Measurements from ENCODE around the gene KRTAP5-4. TPM values are rescaled to one million over a fixed set of nuclear protein-coding genes. Genes with fewer than 3 reads are reported as not detected.
"Not testable (repeated sequence)": the region's sequence is repeated elsewhere in the genome, so short reads cannot be mapped to it uniquely, and the experiment has no call there.

KRTAP5-4 gene
- total and polyA plus RNA-seq, 7 donors: not detected

GRCh38 chr11:1650918-1651262 is 29.0 kb upstream of the KRTAP5-4 start:
- Histone ChIP-seq H3K36me3 (no peaks in the 10 kb centered on the region), H3K4me3 (no peak overlapping the region), H3K27ac (no peak overlapping the region), H3K27me3 (peaks cover 0 to 21% (median 0%) of the 10 kb centered on the region in 3 donors), H3K4me1 (peaks cover 0 to 5% (median 4%) of the 10 kb centered on the region in 4 donors), H3K9me3 (no peaks in the 10 kb centered on the region)
- TF ChIP-seq POLR2A (IDR thresholded peaks at IDR 0.05): no peak
- no peak for TF ChIP-seq POLR2AphosphoS5 (IDR thresholded peaks at IDR 0.05)
- TF ChIP-seq EP300 (IDR thresholded peaks at IDR 0.05): no peak
- TF ChIP-seq CTCF (IDR thresholded peaks at IDR 0.05): no peak
- intact Hi-C loops (cut with DNase I): loop anchor here (5.0 kb wide), 1 partner anchor 501 kb away; no protein-coding TSS in a partner anchor
- 83 to 88% methylated on average over 5 of the region's 5 CpGs for WGBS, 2 donors
- DNase-seq: no peak

GRCh38 chr11:1650034-1650917 is 28.3 kb upstream of the KRTAP5-4 start:
- 80 to 86% methylated on average over 15 of the region's 15 CpGs for WGBS, 2 donors
- intact Hi-C loops (cut with DNase I): loop anchor here (5.0 kb wide), 1 partner anchor 502 kb away; no protein-coding TSS in a partner anchor
- H3K27ac ChIP-seq: no peak overlapping the region

GRCh38 chr11:1648653-1649420 is 26.9 kb upstream of the KRTAP5-4 start:
- intact Hi-C loops (cut with DNase I): no loop called here
- Histone ChIP-seq H3K4me3 (no peak overlapping the region), H3K4me1 (peaks cover 0 to 5% (median 4%) of the 10 kb centered on the region in 4 donors), H3K9me3 (no peaks in the 10 kb centered on the region), H3K27me3 (peaks cover 0 to 7% (median 0%) of the 10 kb centered on the region in 3 donors), H3K27ac (no peak overlapping the region), H3K36me3 (no peaks in the 10 kb centered on the region)
- 86 to 88% methylated on average over 28 of the region's 28 CpGs for WGBS, 2 donors
- no peak for DNase-seq
- TF ChIP-seq POLR2AphosphoS5 (IDR thresholded peaks at IDR 0.05): no peak
- no peak for TF ChIP-seq POLR2A (IDR thresholded peaks at IDR 0.05)
- TF ChIP-seq CTCF (IDR thresholded peaks at IDR 0.05): no peak
- TF ChIP-seq EP300 (IDR thresholded peaks at IDR 0.05): no peak

More at GRCh38 chr11:1650034-1650917, 28.3 kb upstream of the KRTAP5-4 start:
- H3K9me3 ChIP-seq: no peaks in the 10 kb centered on the region
- H3K36me3 ChIP-seq: no peaks in the 10 kb centered on the region
- H3K4me1 ChIP-seq: peaks cover 0 to 5% (median 4%) of the 10 kb centered on the region in 4 donors
- DNase-seq: peak; percentile 38
- no peak overlapping the region for H3K4me3 ChIP-seq
- peaks cover 0 to 16% (median 0%) of the 10 kb centered on the region in 3 donors for H3K27me3 ChIP-seq
- TF ChIP-seq POLR2A (IDR thresholded peaks at IDR 0.05): no peak

- WGBS, 2 donors: 90 to 92% methylated on average over 35 of the region's 35 CpGs
- no peak for DNase-seq
- H3K4me1 ChIP-seq: peaks cover 0 to 4% (median 3%) of the 10 kb centered on the region in 4 donors
- H3K36me3 ChIP-seq: no peaks in the 10 kb centered on the region
- H3K27me3 ChIP-seq: peaks cover 0 to 3% (median 0%) of the 10 kb centered on the region in 3 donors
- TF ChIP-seq POLR2A (IDR thresholded peaks at IDR 0.05) (no peak), CTCF (IDR thresholded peaks at IDR 0.05) (no peak), EP300 (IDR thresholded peaks at IDR 0.05) (no peak), POLR2AphosphoS5 (IDR thresholded peaks at IDR 0.05) (no peak)
- H3K9me3 ChIP-seq: no peaks in the 10 kb centered on the region
- intact Hi-C loops (cut with DNase I): no loop called here
- H3K4me3 ChIP-seq: no peak overlapping the region
- no peak overlapping the region for H3K27ac ChIP-seq
Measured at GRCh38 chr11:1647901-1648652, 26.1 kb upstream of the KRTAP5-4 start.

- H3K4me1 ChIP-seq; H3K27ac ChIP-seq; intact Hi-C loops (cut with DNase I); DNase-seq; H3K4me3 ChIP-seq; H3K9me3 ChIP-seq; H3K27me3 ChIP-seq; H3K36me3 ChIP-seq: not testable (repeated sequence)
- 90 to 94% methylated on average over 10 of the region's 10 CpGs for WGBS, 2 donors
Measured at GRCh38 chr11:1646540-1646939, 24.6 kb upstream of the KRTAP5-4 start.
